Cardiac fibroblast (primary cell): ENCODE measurements around the gene ABCA13.

Source experiments
- DNase-seq, 2 donors: peaks; one replicate each; pipeline versions ENCODE4 v3.0.0 to v3.0.0-alpha.2; 2010; ENCODE audit warnings: low read depth in 2 of 2
- H3K4me3 ChIP-seq, 2 donors: replicated peaks in 1 of 2; 1 replicate in 1 of 2; 2 replicates in 1 of 2; pipeline ENCODE4 v1.5.1; 2011; ENCODE audit warnings: low read depth in 2 of 2, low read length in 2 of 2, mild to moderate bottlenecking in 2 of 2, moderate library complexity in 1 of 2
- CTCF ChIP-seq: IDR thresholded peaks from one replicate; pipeline ENCODE4 v1.5.1; 2011; ENCODE audit warnings: low read depth, mild to moderate bottlenecking, low read length, inconsistent platforms

The ABCA13 gene

DNA sequence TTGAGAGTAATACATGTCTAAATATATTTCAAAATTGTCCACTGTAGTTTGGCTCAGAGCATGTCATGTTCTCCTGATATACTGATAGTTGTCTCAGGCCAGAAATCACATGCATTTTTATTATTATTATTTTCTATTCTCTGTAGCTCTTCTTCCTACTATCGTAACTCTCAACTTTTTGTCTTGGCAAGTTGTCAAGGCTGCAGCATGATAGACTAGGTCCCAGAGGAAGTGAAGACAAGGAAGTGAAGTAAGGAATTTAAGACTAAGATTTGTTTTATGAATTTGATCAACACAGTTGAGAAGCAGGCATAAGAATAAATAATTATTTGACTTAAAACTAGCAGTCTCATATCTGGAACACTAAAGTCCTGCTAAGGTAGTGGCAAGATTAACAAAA lies 369.5 kb downstream of the ABCA13 start:
- no peak for TF ChIP-seq CTCF
- no peak for DNase-seq
- H3K4me3 ChIP-seq, result no peak overlapping the region

DNA sequence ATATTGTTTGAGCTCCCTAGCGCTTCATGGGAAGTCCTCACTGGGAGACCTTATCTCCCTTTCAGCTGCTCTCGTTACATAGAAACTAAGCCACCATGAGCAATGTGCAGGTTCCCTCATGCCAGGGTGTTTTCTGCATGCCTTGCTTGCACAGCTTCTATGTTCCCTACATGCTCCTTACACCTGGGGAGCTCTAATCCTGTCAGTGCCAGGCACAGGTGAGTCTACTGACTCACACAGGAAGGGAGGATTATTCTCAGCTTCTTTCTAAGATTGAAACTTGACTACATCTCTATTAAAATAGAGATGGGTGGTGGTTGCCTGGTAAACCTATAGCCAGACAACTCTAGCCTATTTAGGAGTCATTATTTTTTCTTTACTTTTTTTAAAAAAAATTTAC lies 377.4 kb downstream of the ABCA13 start:
- H3K4me3 ChIP-seq, result no peak overlapping the region
- no peak for DNase-seq
- TF ChIP-seq CTCF, result no peak

DNA sequence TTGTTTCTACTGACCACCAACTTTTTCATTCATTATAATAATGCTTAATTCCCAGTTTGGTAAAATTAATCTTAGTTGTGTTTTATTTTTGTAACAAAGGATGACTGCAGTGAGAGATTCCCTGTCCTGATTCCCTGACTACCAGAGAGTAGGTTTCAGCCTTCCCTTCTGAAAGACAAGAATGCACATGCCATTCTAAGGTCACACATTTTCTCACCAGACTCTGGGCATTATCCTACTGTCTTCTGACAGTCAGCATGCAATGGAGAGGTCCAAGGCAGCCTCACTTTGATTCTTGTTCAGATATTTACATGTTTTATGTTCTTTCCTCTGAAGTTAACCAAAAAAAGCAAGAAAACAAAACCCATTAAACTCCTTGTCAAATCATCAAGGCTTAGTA lies 380.4 kb downstream of the ABCA13 start:
- H3K4me3 ChIP-seq, result no peak overlapping the region
- DNase-seq, result no peak
- TF ChIP-seq CTCF, result no peak

DNA sequence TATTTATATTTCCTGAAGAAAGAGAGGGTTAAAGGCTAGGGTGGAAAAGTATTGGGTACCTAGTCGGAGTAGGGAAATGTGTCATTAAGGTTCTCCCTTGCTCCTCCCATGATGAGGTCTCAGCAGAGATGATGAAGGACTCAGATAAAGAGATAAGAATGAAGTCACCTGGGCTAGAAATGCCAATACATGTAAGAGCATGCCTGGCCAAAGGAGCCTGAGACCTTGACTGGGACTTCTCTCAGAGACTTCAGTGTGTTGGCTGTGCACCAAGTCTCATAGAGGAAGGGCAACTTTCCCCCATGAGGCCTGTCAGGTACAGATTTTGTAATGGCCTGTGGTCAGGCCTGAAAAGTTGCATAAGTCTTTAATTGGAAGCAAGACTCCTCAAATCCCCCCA lies 392.1 kb downstream of the ABCA13 start:
- no peak for TF ChIP-seq CTCF
- no peak for DNase-seq
- H3K4me3 ChIP-seq, result no peak overlapping the region

- H3K4me3 ChIP-seq, result no peak overlapping the region
- DNase-seq, result no peak
- no peak for TF ChIP-seq CTCF
These were observed 404.3 kb downstream of the ABCA13 start for GRCh38 chr7:48575516-48575915.

DNA sequence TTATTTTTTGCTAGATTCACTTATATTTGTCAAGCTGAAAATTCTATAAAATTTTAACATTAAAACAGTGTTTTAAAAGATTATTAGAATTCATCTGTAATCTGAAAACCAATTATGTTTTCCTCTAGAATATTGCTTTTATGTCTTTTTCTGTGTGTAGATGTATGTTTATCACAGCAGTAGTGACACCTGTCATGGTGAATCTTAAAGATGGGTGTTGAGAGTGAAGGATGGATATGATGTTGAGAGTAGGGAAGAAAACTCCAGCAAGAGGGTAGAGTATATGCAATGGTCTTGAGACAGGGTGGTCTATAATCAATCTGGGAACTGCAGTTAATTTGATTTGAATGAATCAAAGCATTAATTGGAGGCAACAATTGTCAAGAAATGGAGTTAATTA lies 416.2 kb downstream of the ABCA13 start:
- no peak for TF ChIP-seq CTCF
- H3K4me3 ChIP-seq, result no peak overlapping the region
- no peak for DNase-seq

- no peak for DNase-seq
- no peak for TF ChIP-seq CTCF
- no peak overlapping the region for H3K4me3 ChIP-seq
These were observed 423.1 kb downstream of the ABCA13 start for GRCh38 chr7:48594349-48594748.
